ENCODE data around the gene POFUT2. TPM values are rescaled to one million over a fixed set of nuclear protein-coding genes. Genes with fewer than 3 reads are reported as not detected.

Gene POFUT2
- polyA plus RNA-seq, 1 donor from 2014 or later = 25.4 TPM

DNA sequence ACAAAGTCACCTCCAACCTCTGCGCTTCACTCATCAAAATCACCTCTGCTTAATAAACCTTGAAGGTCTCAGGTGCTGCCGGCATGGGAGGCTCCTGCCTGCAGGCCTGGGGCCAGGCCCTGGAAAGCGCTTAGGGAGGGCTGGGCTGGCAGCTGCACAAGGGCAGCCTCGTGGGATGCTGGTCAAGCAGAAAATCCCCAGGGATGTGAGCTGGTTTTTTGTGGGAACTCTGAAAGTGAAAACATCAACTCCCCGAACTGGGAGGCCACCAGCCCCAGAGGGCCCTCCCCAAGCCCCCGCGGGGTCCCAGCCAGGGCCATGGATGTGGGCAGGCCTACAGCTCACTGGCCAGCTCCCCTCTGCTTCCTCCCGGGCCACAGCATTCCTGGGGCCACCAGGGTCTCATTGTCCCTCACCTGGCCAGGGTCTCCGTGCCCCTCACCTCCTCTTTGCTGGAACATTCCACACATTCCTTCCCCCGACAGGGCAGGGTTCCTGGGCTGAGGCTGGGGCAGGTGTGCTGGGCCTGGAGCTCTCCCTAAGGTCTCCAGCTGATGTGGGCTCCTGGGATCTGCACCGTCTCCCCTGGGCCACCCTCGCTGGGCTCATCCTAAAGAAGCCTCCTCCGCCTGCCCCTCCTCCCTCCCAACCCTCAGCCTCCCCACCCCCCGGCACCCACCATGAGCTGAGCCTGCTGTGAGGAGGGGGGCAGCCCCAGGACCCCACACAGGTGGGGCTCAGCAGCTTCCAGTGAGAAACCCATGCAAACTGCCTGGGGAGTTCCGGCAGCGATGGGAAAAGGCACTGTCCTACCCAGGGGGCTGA is 36.0 kb upstream of the POFUT2 start:
- H3K9me3 ChIP-seq (ENCODE audit: low read length) = no peaks in the 10 kb centered on the region

DNA sequence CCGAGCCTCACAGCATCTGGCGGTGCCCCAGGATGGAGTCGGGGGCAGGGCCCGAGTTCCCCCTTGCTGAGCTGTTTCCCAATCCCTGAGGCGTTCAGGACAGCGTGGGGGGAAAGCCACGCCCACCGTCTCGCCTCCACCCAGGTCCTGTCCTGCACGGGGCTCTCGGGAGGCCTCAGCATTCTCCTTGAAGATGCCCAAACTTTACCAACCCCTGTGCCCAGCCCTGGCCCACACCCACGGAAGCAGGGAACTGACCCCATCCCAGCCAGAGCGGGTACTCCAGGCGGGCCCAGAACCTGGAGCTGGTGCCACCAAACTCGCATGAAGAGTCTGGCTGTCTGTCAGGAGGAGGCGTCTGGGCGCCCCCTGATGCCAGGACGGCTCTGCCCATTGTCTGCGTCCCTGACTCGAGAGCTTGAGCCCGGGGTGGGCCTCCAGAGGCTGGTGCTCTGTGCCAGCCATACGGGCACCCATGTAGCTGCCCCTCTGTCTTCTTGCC is 35.3 kb upstream of the POFUT2 start:
- no peak overlapping the region for H3K27ac ChIP-seq (ENCODE audit: low read length)
- H3K79me2 ChIP-seq (replicated peaks; ENCODE audit: insufficient read depth, low read length) = no peaks in the 10 kb centered on the region
- no peaks in the 10 kb centered on the region for H3K27me3 ChIP-seq (ENCODE audit: insufficient read depth, low read depth, low read length)
- TF ChIP-seq EZH2 (IDR thresholded peaks at IDR 0.05; ENCODE audit: borderline replicate concordance, insufficient read depth, low read length, poor library complexity, severe bottlenecking) (no peak), TAF1 (IDR thresholded peaks at IDR 0.05; ENCODE audit: low read depth) (no peak), CTCF (IDR thresholded peaks at IDR 0.05; ENCODE audit: poor library complexity, severe bottlenecking) (no peak), POLR2AphosphoS5 (IDR thresholded peaks at IDR 0.05) (no peak), MXI1 (conservative IDR thresholded peaks at IDR 0.05; ENCODE audit: poor library complexity, severe bottlenecking) (no peak), SMC3 (conservative IDR thresholded peaks at IDR 0.05; ENCODE audit: poor library complexity) (no peak), EP300 (conservative IDR thresholded peaks at IDR 0.05; ENCODE audit: poor library complexity, severe bottlenecking) (no peak), RAD21 (conservative IDR thresholded peaks at IDR 0.05) (no peak)
- TF ChIP-seq, protein P1, sequence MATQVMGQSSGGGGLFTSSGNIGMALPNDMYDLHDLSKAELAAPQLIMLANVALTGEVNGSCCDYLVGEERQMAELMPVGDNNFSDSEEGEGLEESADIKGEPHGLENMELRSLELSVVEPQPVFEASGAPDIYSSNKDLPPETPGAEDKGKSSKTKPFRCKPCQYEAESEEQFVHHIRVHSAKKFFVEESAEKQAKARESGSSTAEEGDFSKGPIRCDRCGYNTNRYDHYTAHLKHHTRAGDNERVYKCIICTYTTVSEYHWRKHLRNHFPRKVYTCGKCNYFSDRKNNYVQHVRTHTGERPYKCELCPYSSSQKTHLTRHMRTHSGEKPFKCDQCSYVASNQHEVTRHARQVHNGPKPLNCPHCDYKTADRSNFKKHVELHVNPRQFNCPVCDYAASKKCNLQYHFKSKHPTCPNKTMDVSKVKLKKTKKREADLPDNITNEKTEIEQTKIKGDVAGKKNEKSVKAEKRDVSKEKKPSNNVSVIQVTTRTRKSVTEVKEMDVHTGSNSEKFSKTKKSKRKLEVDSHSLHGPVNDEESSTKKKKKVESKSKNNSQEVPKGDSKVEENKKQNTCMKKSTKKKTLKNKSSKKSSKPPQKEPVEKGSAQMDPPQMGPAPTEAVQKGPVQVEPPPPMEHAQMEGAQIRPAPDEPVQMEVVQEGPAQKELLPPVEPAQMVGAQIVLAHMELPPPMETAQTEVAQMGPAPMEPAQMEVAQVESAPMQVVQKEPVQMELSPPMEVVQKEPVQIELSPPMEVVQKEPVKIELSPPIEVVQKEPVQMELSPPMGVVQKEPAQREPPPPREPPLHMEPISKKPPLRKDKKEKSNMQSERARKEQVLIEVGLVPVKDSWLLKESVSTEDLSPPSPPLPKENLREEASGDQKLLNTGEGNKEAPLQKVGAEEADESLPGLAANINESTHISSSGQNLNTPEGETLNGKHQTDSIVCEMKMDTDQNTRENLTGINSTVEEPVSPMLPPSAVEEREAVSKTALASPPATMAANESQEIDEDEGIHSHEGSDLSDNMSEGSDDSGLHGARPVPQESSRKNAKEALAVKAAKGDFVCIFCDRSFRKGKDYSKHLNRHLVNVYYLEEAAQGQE (IDR thresholded peaks at IDR 0.05; ENCODE audit: borderline replicate concordance) = no peak
- H3K4me3 ChIP-seq (ENCODE audit: low read length) = no peak overlapping the region
- H3K9me3 ChIP-seq (ENCODE audit: low read length) = no peaks in the 10 kb centered on the region
- H3K36me3 ChIP-seq (ENCODE audit: insufficient read depth, low read length) = no peaks in the 10 kb centered on the region
- no peaks in the 10 kb centered on the region for H3K9me2 ChIP-seq (ENCODE audit: insufficient read depth, low read length)
- H3K9ac ChIP-seq (ENCODE audit: low read length) = no peak overlapping the region
- H3K4me2 ChIP-seq (ENCODE audit: low read length) = no peak overlapping the region
- H2AFZ ChIP-seq (ENCODE audit: low read depth, low read length) = no peak overlapping the region
- H4K20me1 ChIP-seq (ENCODE audit: insufficient read depth) = no peaks in the 10 kb centered on the region
- H3F3A ChIP-seq (ENCODE audit: insufficient read depth, low read length, poor library complexity, severe bottlenecking) = no peaks in the 10 kb centered on the region

More for the DNA sequence above, 36.0 kb upstream of the POFUT2 start:
- H3K27me3 ChIP-seq (ENCODE audit: insufficient read depth, low read depth, low read length) = no peaks in the 10 kb centered on the region
- H4K20me1 ChIP-seq (ENCODE audit: insufficient read depth) = no peaks in the 10 kb centered on the region
- TF ChIP-seq, protein P1 (IDR thresholded peaks at IDR 0.05; ENCODE audit: borderline replicate concordance) = no peak
- TF ChIP-seq CTCF (IDR thresholded peaks at IDR 0.05; ENCODE audit: poor library complexity, severe bottlenecking) (no peak), SMC3 (conservative IDR thresholded peaks at IDR 0.05; ENCODE audit: poor library complexity) (no peak)
- no peak overlapping the region for H2AFZ ChIP-seq (ENCODE audit: low read depth, low read length)
- H3K9me2 ChIP-seq (ENCODE audit: insufficient read depth, low read length) = no peaks in the 10 kb centered on the region
- no peak overlapping the region for H3K9ac ChIP-seq (ENCODE audit: low read length)
- H3K36me3 ChIP-seq (ENCODE audit: insufficient read depth, low read length) = no peaks in the 10 kb centered on the region
- no peak overlapping the region for H3K27ac ChIP-seq (ENCODE audit: low read length)
- H3K4me2 ChIP-seq (ENCODE audit: low read length) = no peak overlapping the region
- no peaks in the 10 kb centered on the region for H3K79me2 ChIP-seq (replicated peaks; ENCODE audit: insufficient read depth, low read length)
- no peak overlapping the region for H3K4me3 ChIP-seq (ENCODE audit: low read length)
- H3F3A ChIP-seq (ENCODE audit: insufficient read depth, low read length, poor library complexity, severe bottlenecking) = no peaks in the 10 kb centered on the region
